Measurements from ENCODE around the gene UACA. TPM values are rescaled to one million over a fixed set of nuclear protein-coding genes. Genes with fewer than 3 reads are reported as not detected.

The UACA gene
- total and polyA plus RNA-seq, 7 experiments from 2014 or later = 0.14 to 2.1 (median 0.42) TPM; not detected in 1

DNA sequence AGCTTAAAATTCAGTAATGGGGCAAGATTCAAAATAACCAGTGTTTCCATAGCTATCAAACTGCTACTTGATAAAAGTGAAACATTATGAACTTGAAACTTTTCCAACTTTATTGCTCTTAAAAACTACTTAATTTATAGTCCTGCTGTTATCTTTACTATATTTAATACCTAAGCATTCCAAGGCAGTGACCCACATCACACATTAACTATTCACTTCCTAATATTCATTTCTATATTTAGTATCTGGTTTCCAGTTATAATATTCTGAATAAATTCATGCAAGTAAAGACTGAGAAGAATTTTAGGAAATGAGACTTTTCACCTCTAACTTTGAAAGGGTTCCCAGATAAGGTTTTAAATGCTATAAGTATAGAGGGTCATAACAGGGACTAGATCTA is 64.9 kb downstream of the UACA start:
- no peak for ATAC-seq
- Histone ChIP-seq H3K4me3 (ENCODE audit: low read length) (no peak overlapping the region), H3K4me1 (ENCODE audit: control insufficient read depth in 2 of 2, insufficient read depth in 2 of 2, low read length in 2 of 2) (no peaks in the 10 kb centered on the region), H3K27me3 (ENCODE audit: control insufficient read depth in 2 of 2, insufficient read depth in 2 of 2, low read length in 2 of 2) (no peaks in the 10 kb centered on the region), H3K36me3 (ENCODE audit: control insufficient read depth in 2 of 3, insufficient read depth in 3 of 3, low read length in 3 of 3) (no peaks in the 10 kb centered on the region), H3K27ac (ENCODE audit: low read depth, low read length) (no peak overlapping the region), H3K9me3 (ENCODE audit: control insufficient read depth in 2 of 3, low read length in 3 of 3) (no peaks in the 10 kb centered on the region)
- Mint-ChIP-seq H3K9me3 (no peaks in the 10 kb centered on the region), H3K27me3 (peaks cover 0 to 55% (median 16%) of the 10 kb centered on the region in 5 donors), H3K27ac (no peak overlapping the region), H3K4me1 (peaks cover 0 to 3% (median 0%) of the 10 kb centered on the region in 7 donors), H3K4me3 (no peak overlapping the region), H3K36me3 (no peaks in the 10 kb centered on the region)
- intact Hi-C loops (cut with micrococcal nuclease) = no loop called here
- no peak for DNase-seq
- ChIA-PET CTCF (no interaction called here), POLR2A (no interaction called here)

DNA sequence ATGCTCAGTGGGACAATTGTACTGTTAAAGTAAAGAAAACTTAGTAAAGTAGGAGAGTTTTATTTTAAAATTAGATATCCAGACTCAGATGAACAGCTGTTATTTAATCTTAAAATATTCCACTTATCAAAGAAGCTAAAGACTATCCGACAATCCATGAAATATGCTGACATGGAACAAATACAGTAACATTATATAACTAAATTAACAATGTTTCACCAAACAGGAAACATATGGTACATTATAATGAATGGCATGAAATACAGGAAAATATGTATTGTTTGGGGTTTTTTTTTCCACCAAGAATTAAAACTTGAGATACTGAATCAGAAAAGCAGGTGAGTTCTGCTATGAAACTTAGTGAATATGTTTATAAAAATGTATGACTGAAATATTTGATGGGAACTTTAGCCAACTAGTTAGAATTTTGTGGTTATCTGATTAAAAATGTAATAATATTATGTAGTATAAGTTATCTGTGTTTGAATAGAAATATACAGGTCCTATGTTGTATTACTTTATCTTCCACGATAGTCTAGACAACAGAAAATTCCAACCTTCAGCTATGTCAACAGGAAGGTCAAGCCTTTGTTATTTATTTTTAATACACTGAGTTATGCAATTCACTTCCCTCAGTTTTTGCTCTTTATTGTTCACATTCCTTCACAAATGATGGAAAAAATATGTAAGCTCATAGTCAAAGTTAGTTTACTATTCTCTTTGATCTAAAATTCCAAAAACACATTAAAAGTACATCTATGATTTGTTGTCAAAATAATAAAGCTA is 72.7 kb downstream of the UACA start:
- Mint-ChIP-seq H3K27me3 (peaks cover 0 to 43% (median 8%) of the 10 kb centered on the region in 5 donors), H3K27ac (no peak overlapping the region), H3K4me1 (peaks cover 0 to 3% (median 0%) of the 10 kb centered on the region in 7 donors), H3K4me3 (no peak overlapping the region), H3K36me3 (no peaks in the 10 kb centered on the region), H3K9me3 (no peaks in the 10 kb centered on the region)
- intact Hi-C loops (cut with micrococcal nuclease) = no loop called here
- no peaks in the 10 kb centered on the region for H3K9me3 ChIP-seq (ENCODE audit: control insufficient read depth in 2 of 3, low read length in 3 of 3)
- H3K36me3 ChIP-seq (ENCODE audit: control insufficient read depth in 2 of 3, insufficient read depth in 3 of 3, low read length in 3 of 3) = no peaks in the 10 kb centered on the region
- no peaks in the 10 kb centered on the region for H3K27me3 ChIP-seq (ENCODE audit: control insufficient read depth in 2 of 2, insufficient read depth in 2 of 2, low read length in 2 of 2)
- no peaks in the 10 kb centered on the region for H3K4me1 ChIP-seq (ENCODE audit: control insufficient read depth in 2 of 2, insufficient read depth in 2 of 2, low read length in 2 of 2)
- DNase-seq (no peak), ATAC-seq (no peak)
- H3K27ac ChIP-seq (ENCODE audit: low read depth, low read length) = no peak overlapping the region
- ChIA-PET CTCF (interaction anchor here (0.9 to 1.1 kb wide), 2 partner anchors 9 to 12 kb away, joined by 3 read pairs; no protein-coding TSS in a partner anchor), POLR2A (no interaction called here)
- no peak overlapping the region for H3K4me3 ChIP-seq (ENCODE audit: low read length)

GRCh38 chr15:70690021-70690420 is 73.3 kb downstream of the UACA start:
- Histone ChIP-seq H3K9me3 (ENCODE audit: control insufficient read depth in 2 of 3, low read length in 3 of 3) (no peaks in the 10 kb centered on the region), H3K27ac (ENCODE audit: low read depth, low read length) (no peak overlapping the region), H3K27me3 (ENCODE audit: control insufficient read depth in 2 of 2, insufficient read depth in 2 of 2, low read length in 2 of 2) (no peaks in the 10 kb centered on the region), H3K4me3 (ENCODE audit: low read length) (no peak overlapping the region), H3K36me3 (ENCODE audit: control insufficient read depth in 2 of 3, insufficient read depth in 3 of 3, low read length in 3 of 3) (no peaks in the 10 kb centered on the region), H3K4me1 (ENCODE audit: control insufficient read depth in 2 of 2, insufficient read depth in 2 of 2, low read length in 2 of 2) (no peaks in the 10 kb centered on the region)
- intact Hi-C loops (cut with micrococcal nuclease) = no loop called here
- ATAC-seq (no peak), DNase-seq (no peak)
- Mint-ChIP-seq H3K36me3 (no peaks in the 10 kb centered on the region), H3K27ac (no peak overlapping the region), H3K4me3 (no peak overlapping the region), H3K9me3 (no peaks in the 10 kb centered on the region), H3K27me3 (peaks cover 0 to 47% (median 8%) of the 10 kb centered on the region in 5 donors), H3K4me1 (peaks cover 0 to 3% (median 0%) of the 10 kb centered on the region in 7 donors)
- CTCF ChIA-PET = interaction anchor here (0.9 to 1.1 kb wide), 2 partner anchors 8 to 12 kb away, joined by 3 read pairs; no protein-coding TSS in a partner anchor
- POLR2A ChIA-PET = no interaction called here

DNA sequence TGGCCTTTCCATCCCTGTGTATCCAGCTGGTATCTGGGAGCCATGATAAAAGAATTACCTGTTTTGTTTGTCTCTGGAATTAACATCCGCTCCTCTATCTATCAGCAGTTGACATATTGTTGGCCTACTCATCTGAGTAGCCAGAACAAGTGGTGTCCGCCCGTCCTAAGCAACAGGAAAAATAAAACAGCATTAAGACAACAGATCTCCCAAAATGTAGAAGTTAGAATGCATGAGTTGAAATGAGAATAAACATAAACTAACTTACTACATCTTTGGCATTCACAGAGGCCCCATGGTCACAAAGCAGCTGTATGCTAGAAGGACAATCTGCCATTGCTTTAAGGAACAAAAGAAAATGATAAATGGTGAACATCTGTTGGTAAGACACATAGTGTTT is 75.9 kb downstream of the UACA start:
- POLR2A ChIA-PET = no interaction called here
- H3K36me3 ChIP-seq (ENCODE audit: control insufficient read depth in 2 of 3, insufficient read depth in 3 of 3, low read length in 3 of 3) = no peaks in the 10 kb centered on the region
- no peaks in the 10 kb centered on the region for H3K4me1 ChIP-seq (ENCODE audit: control insufficient read depth in 2 of 2, insufficient read depth in 2 of 2, low read length in 2 of 2)
- no peak for DNase-seq
- no peak overlapping the region for H3K27ac ChIP-seq (ENCODE audit: low read depth, low read length)
- no peaks in the 10 kb centered on the region for H3K9me3 Mint-ChIP-seq
- no peaks in the 10 kb centered on the region for H3K27me3 ChIP-seq (ENCODE audit: control insufficient read depth in 2 of 2, insufficient read depth in 2 of 2, low read length in 2 of 2)
- H3K4me1 Mint-ChIP-seq = no peaks in the 10 kb centered on the region
- peaks cover 0 to 48% (median 8%) of the 10 kb centered on the region in 5 donors for H3K27me3 Mint-ChIP-seq
- CTCF ChIA-PET = no interaction called here
- ATAC-seq = no peak
- no peak overlapping the region for H3K4me3 Mint-ChIP-seq
- H3K36me3 Mint-ChIP-seq = no peaks in the 10 kb centered on the region
- H3K9me3 ChIP-seq (ENCODE audit: control insufficient read depth in 2 of 3, low read length in 3 of 3) = no peaks in the 10 kb centered on the region
- H3K27ac Mint-ChIP-seq = no peak overlapping the region
- intact Hi-C loops (cut with micrococcal nuclease) = loop anchor here in 1 of 2 donors (10.0 kb wide), 1 partner anchor 747 kb away; no protein-coding TSS in a partner anchor
- H3K4me3 ChIP-seq (ENCODE audit: low read length) = no peak overlapping the region

GRCh38 chr15:70680817-70681216 is 82.5 kb downstream of the UACA start:
- CTCF ChIA-PET = interaction anchor here (0.6 to 5.7 kb wide), 4 partner anchors 9 to 80 kb away, joined by 3 to 31 read pairs (median 4); no protein-coding TSS in a partner anchor
- intact Hi-C loops (cut with micrococcal nuclease) = loop anchor here in 1 of 2 donors (10.0 kb wide), 1 partner anchor 754 kb away; no protein-coding TSS in a partner anchor
- peaks cover 4 to 61% (median 10%) of the 10 kb centered on the region in 5 donors for H3K27me3 Mint-ChIP-seq
- POLR2A ChIA-PET = no interaction called here
- no peak overlapping the region for H3K4me3 Mint-ChIP-seq
- DNase-seq = no peak
- no peaks in the 10 kb centered on the region for H3K27me3 ChIP-seq (ENCODE audit: control insufficient read depth in 2 of 2, insufficient read depth in 2 of 2, low read length in 2 of 2)
- no peaks in the 10 kb centered on the region for H3K4me1 ChIP-seq (ENCODE audit: control insufficient read depth in 2 of 2, insufficient read depth in 2 of 2, low read length in 2 of 2)
- H3K4me3 ChIP-seq (ENCODE audit: low read length) = no peak overlapping the region
- H3K27ac ChIP-seq (ENCODE audit: low read depth, low read length) = no peak overlapping the region
- ATAC-seq = no peak
- H3K36me3 Mint-ChIP-seq = no peaks in the 10 kb centered on the region
- H3K9me3 ChIP-seq (ENCODE audit: control insufficient read depth in 2 of 3, low read length in 3 of 3) = no peaks in the 10 kb centered on the region
- peaks cover 3 to 10% (median 4%) of the 10 kb centered on the region in 7 donors for H3K4me1 Mint-ChIP-seq
- H3K9me3 Mint-ChIP-seq = peaks cover 0 to 2% (median 0%) of the 10 kb centered on the region in 11 donors
- no peaks in the 10 kb centered on the region for H3K36me3 ChIP-seq (ENCODE audit: control insufficient read depth in 2 of 3, insufficient read depth in 3 of 3, low read length in 3 of 3)
- H3K27ac Mint-ChIP-seq = no peak overlapping the region

DNA sequence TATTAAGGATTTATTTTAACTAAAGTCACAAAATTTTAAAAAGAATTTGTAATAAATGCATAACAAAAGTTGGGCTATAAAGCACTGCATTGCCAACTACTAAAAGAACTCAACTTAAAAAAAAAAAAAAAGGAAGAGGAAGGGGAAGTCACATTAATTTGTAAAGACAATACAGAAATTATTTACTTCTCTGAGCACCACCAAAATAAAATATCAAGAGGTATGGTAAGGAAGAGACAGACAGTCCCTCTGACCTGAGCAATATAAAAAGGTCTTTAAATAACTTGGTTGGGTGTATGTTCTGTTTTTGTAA is 83.5 kb downstream of the UACA start:
- peaks cover 3 to 10% (median 4%) of the 10 kb centered on the region in 7 donors for H3K4me1 Mint-ChIP-seq
- no peak overlapping the region for H3K27ac Mint-ChIP-seq
- ChIA-PET POLR2A (no interaction called here), CTCF (interaction anchor here (0.7 to 5.7 kb wide), 4 partner anchors 39 to 1043 kb away, joined by 3 to 31 read pairs (median 3); no protein-coding TSS in a partner anchor)
- H3K4me3 Mint-ChIP-seq = no peak overlapping the region
- peaks cover 0 to 2% (median 0%) of the 10 kb centered on the region in 11 donors for H3K9me3 Mint-ChIP-seq
- no peak for ATAC-seq
- no peaks in the 10 kb centered on the region for H3K9me3 ChIP-seq (ENCODE audit: control insufficient read depth in 2 of 3, low read length in 3 of 3)
- no peak overlapping the region for H3K4me3 ChIP-seq (ENCODE audit: low read length)
- H3K27me3 ChIP-seq (ENCODE audit: control insufficient read depth in 2 of 2, insufficient read depth in 2 of 2, low read length in 2 of 2) = no peaks in the 10 kb centered on the region
- intact Hi-C loops (cut with micrococcal nuclease) = loop anchor here (1.0 to 10.0 kb wide), 4 partner anchors 42 to 755 kb away; no protein-coding TSS in a partner anchor
- H3K27ac ChIP-seq (ENCODE audit: low read depth, low read length) = no peak overlapping the region
- no peaks in the 10 kb centered on the region for H3K36me3 ChIP-seq (ENCODE audit: control insufficient read depth in 2 of 3, insufficient read depth in 3 of 3, low read length in 3 of 3)
- peaks cover 4 to 62% (median 10%) of the 10 kb centered on the region in 5 donors for H3K27me3 Mint-ChIP-seq
- no peaks in the 10 kb centered on the region for H3K4me1 ChIP-seq (ENCODE audit: control insufficient read depth in 2 of 2, insufficient read depth in 2 of 2, low read length in 2 of 2)
- no peaks in the 10 kb centered on the region for H3K36me3 Mint-ChIP-seq
- no peak for DNase-seq
